PFSK-1 (cell line): ENCODE data around the gene PMS1.

Experiments
- FOXP2 ChIP-seq: optimal IDR thresholded peaks from 2 replicates; pipeline ENCODE3; 2011; ENCODE audit warnings: borderline replicate concordance, control low read depth, inconsistent platforms; ENCODE audit not compliant: insufficient read depth; ENCODE audit errors: extremely low read length, extremely low read depth
- POLR2AphosphoS5 ChIP-seq: IDR thresholded peaks from 2 replicates; pipeline ENCODE4 v1.6.1; 2012; ENCODE audit warnings: low read depth, mild to moderate bottlenecking, control low read depth, low read length, moderate library complexity
- REST ChIP-seq, 2 experiments: IDR thresholded peaks; 2 replicates each; pipeline versions ENCODE4 v1.6.1 to v1.8.0; 2011 to 2012; ENCODE audit warnings: low read depth in 2 of 2, low read length in 2 of 2, control low read depth in 1 of 2, inconsistent platforms in 1 of 2, mild to moderate bottlenecking in 1 of 2, moderate library complexity in 1 of 2; ENCODE audit not compliant: insufficient read depth in 1 of 2
- SIN3A ChIP-seq: IDR thresholded peaks from 2 replicates; pipeline ENCODE4 v1.6.1; 2012; ENCODE audit warnings: mild to moderate bottlenecking, low read length, moderate library complexity, borderline replicate concordance; ENCODE audit not compliant: insufficient read depth
- TAF1 ChIP-seq: IDR thresholded peaks from 2 replicates; pipeline ENCODE4 v1.6.1; 2012; ENCODE audit warnings: low read length, control low read depth, borderline replicate concordance; ENCODE audit not compliant: insufficient read depth

PMS1 gene

GRCh38 chr2:189868896-189869295 lies 84.6 kb downstream of the PMS1 start:
- no peak for TF ChIP-seq POLR2AphosphoS5
- TF ChIP-seq FOXP2: no peak
- no peak for TF ChIP-seq TAF1
- no peak for TF ChIP-seq REST (IDR thresholded peaks at IDR 0.05; ENCODE audit: insufficient read depth in 1 of 2, low read depth in 2 of 2, low read length in 2 of 2)
- TF ChIP-seq SIN3A: no peak

GRCh38 chr2:189870381-189871085 lies 86.3 kb downstream of the PMS1 start:
- TF ChIP-seq SIN3A (no peak), FOXP2 (no peak), TAF1 (no peak), REST (IDR thresholded peaks at IDR 0.05; ENCODE audit: insufficient read depth in 1 of 2, low read depth in 2 of 2, low read length in 2 of 2) (no peak), POLR2AphosphoS5 (no peak)

- TF ChIP-seq FOXP2: no peak
These were observed 89.4 kb downstream of the PMS1 start for GRCh38 chr2:189873696-189874095.

GRCh38 chr2:189874586-189875320 lies 90.5 kb downstream of the PMS1 start:
- no peak for TF ChIP-seq SIN3A
- TF ChIP-seq FOXP2: no peak

- TF ChIP-seq REST (IDR thresholded peaks at IDR 0.05; ENCODE audit: insufficient read depth in 1 of 2, low read depth in 2 of 2, low read length in 2 of 2): no peak
- no peak for TF ChIP-seq SIN3A
- TF ChIP-seq FOXP2: no peak
- no peak for TF ChIP-seq TAF1
- TF ChIP-seq POLR2AphosphoS5: no peak
These were observed 92.0 kb downstream of the PMS1 start for GRCh38 chr2:189876271-189876670.

- TF ChIP-seq SIN3A: no peak
These were observed 95.4 kb downstream of the PMS1 start for GRCh38 chr2:189879716-189880081.
